ENCODE results near the gene TJP2.

Gene TJP2

GRCh38 chr9:69232135-69232534 is 58.1 kb downstream of the TJP2 start:
- no peak for DNase-seq (ENCODE audit: low read depth in 2 of 2)

GRCh38 chr9:69234683-69235082 is 60.6 kb downstream of the TJP2 start:
- DNase-seq (ENCODE audit: low read depth in 2 of 2) = no peak

GRCh38 chr9:69236188-69236587 is 62.1 kb downstream of the TJP2 start:
- DNase-seq (ENCODE audit: low read depth in 2 of 2) = no peak

- DNase-seq (ENCODE audit: low read depth in 2 of 2) = no peak
Observed at GRCh38 chr9:69237702-69238295, 63.7 kb downstream of the TJP2 start.

GRCh38 chr9:69243116-69243515 is 69.0 kb downstream of the TJP2 start:
- DNase-seq (ENCODE audit: low read depth in 2 of 2) = no peak

- DNase-seq (ENCODE audit: low read depth in 2 of 2) = no peak
Observed at GRCh38 chr9:69246629-69247028, 72.6 kb downstream of the TJP2 start.

GRCh38 chr9:69248005-69248404 is 73.9 kb downstream of the TJP2 start:
- no peak for DNase-seq (ENCODE audit: low read depth in 2 of 2)

GRCh38 chr9:69249337-69249736 is 75.3 kb downstream of the TJP2 start:
- no peak for DNase-seq (ENCODE audit: low read depth in 2 of 2)

GRCh38 chr9:69250681-69251080 is 76.6 kb downstream of the TJP2 start:
- no peak for DNase-seq (ENCODE audit: low read depth in 2 of 2)

GRCh38 chr9:69252436-69252835 is 78.4 kb downstream of the TJP2 start:
- DNase-seq (ENCODE audit: low read depth in 2 of 2) = no peak

- DNase-seq (ENCODE audit: low read depth in 2 of 2) = no peak
Observed at GRCh38 chr9:69253057-69253456, 79.0 kb downstream of the TJP2 start.

- no peak for DNase-seq (ENCODE audit: low read depth in 2 of 2)
Observed at GRCh38 chr9:69254223-69254622, 80.1 kb downstream of the TJP2 start.

GRCh38 chr9:69255591-69255990 is 81.5 kb downstream of the TJP2 start:
- no peak for DNase-seq (ENCODE audit: low read depth in 2 of 2)

- no peak for DNase-seq (ENCODE audit: low read depth in 2 of 2)
Observed at GRCh38 chr9:69258551-69258950, 84.5 kb downstream of the TJP2 start.

- DNase-seq (ENCODE audit: low read depth in 2 of 2) = no peak
Observed at GRCh38 chr9:69260161-69260560, 86.1 kb downstream of the TJP2 start.

GRCh38 chr9:69261636-69262035 is 87.6 kb downstream of the TJP2 start:
- DNase-seq (ENCODE audit: low read depth in 2 of 2) = no peak

GRCh38 chr9:69264526-69264925 is 90.4 kb downstream of the TJP2 start:
- no peak for DNase-seq (ENCODE audit: low read depth in 2 of 2)

GRCh38 chr9:69265891-69266290 is 91.8 kb downstream of the TJP2 start:
- no peak for DNase-seq (ENCODE audit: low read depth in 2 of 2)

- no peak for DNase-seq (ENCODE audit: low read depth in 2 of 2)
Observed at GRCh38 chr9:69272212-69272611, 98.1 kb downstream of the TJP2 start.

GRCh38 chr9:69273161-69273560 is 99.1 kb downstream of the TJP2 start:
- no peak for DNase-seq (ENCODE audit: low read depth in 2 of 2)

- no peak for DNase-seq (ENCODE audit: low read depth in 2 of 2)
Observed at GRCh38 chr9:69276775-69277174, 102.7 kb downstream of the TJP2 start.

- DNase-seq (ENCODE audit: low read depth in 2 of 2) = no peak
Observed at GRCh38 chr9:69279084-69279731, 105.1 kb downstream of the TJP2 start.

GRCh38 chr9:69279733-69280132 is 105.7 kb downstream of the TJP2 start:
- no peak for DNase-seq (ENCODE audit: low read depth in 2 of 2)

- DNase-seq (ENCODE audit: low read depth in 2 of 2) = no peak
Observed at GRCh38 chr9:69283003-69283402, 108.9 kb downstream of the TJP2 start.
